Activated T-cell treated with anti-CD3 and anti-CD28 coated beads, Interleukin-2, amount 50 U/mL, for 24 hours (primary cell): ENCODE data around the gene CYB5RL.

Experiments used
- DNase-seq: peaks from one replicate; pipeline ENCODE4 v3.0.0-alpha.2; 2020
- H3K27ac Mint-ChIP-seq: 2 replicates; pipeline ENCODE4 v1.8.0; 2020; ENCODE audit warnings: mild to moderate bottlenecking, mixed read lengths
- H3K27me3 Mint-ChIP-seq: 2 replicates; pipeline ENCODE4 v1.8.0; 2020; ENCODE audit warnings: mixed read lengths
- H3K36me3 Mint-ChIP-seq: 2 replicates; pipeline ENCODE4 v1.8.0; 2020; ENCODE audit warnings: low read depth, mixed read lengths
- H3K4me1 Mint-ChIP-seq: 2 replicates; pipeline ENCODE4 v1.8.0; 2020; ENCODE audit warnings: low read depth, mixed read lengths
- H3K4me3 Mint-ChIP-seq: 2 replicates; pipeline ENCODE4 v1.8.0; 2020; ENCODE audit warnings: mild to moderate bottlenecking, moderate library complexity, mixed read lengths
- H3K9me3 Mint-ChIP-seq: 2 replicates; pipeline ENCODE4 v1.8.0; 2020; ENCODE audit warnings: mixed read lengths

CYB5RL gene

DNA sequence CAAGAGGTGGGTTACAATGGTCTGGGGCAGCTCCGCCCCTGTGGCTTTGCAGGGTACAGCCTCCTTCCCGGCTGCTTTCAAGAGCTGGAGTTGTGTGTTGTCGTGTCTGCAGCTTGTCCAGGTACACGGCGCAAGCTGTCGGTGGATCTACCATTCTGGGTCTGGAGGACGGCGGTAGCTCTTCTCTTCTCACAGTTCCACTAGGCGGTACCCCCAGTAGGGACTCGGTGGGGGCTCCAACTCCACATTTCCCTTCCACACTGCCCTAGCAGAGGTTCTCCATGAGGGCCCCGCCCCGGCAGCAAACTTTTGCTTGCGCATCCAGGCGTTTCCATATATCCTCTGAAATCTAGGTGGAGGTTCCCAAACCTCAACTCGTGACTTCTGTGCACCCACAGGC, 34.7 kb downstream of the CYB5RL start:
- H3K9me3 Mint-ChIP-seq: no peaks in the 10 kb centered on the region

DNA sequence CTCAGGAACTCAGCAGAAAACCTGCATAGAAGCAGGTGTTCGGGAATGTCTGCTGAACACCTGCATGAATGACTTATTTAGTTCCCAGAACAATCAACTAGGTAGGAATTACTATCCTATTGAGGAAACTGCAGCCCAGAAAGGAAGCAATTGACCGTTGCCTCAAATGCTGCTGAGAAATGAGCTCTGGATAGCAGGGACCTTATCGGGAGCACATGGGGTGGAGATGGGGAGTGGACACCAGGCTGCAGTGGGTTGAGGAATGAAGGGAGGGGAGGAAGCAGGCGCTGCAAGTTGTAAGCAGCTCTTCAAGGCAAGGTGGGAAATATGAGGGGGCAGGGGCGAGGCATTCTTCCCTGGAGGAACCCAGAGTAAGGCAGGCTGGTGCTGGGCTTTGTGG, 36.3 kb downstream of the CYB5RL start:
- no peak overlapping the region for H3K4me3 Mint-ChIP-seq
- H3K27me3 Mint-ChIP-seq: no peaks in the 10 kb centered on the region
- no peak overlapping the region for H3K27ac Mint-ChIP-seq
- no peak for DNase-seq
- no peaks in the 10 kb centered on the region for H3K4me1 Mint-ChIP-seq
- H3K36me3 Mint-ChIP-seq: no peaks in the 10 kb centered on the region
- H3K9me3 Mint-ChIP-seq: no peaks in the 10 kb centered on the region

More for the DNA sequence above, 34.7 kb downstream of the CYB5RL start:
- H3K4me3 Mint-ChIP-seq: no peak overlapping the region
- H3K36me3 Mint-ChIP-seq: no peaks in the 10 kb centered on the region
- H3K27me3 Mint-ChIP-seq: no peaks in the 10 kb centered on the region
- no peak for DNase-seq
- no peaks in the 10 kb centered on the region for H3K4me1 Mint-ChIP-seq
- H3K27ac Mint-ChIP-seq: no peak overlapping the region

DNA sequence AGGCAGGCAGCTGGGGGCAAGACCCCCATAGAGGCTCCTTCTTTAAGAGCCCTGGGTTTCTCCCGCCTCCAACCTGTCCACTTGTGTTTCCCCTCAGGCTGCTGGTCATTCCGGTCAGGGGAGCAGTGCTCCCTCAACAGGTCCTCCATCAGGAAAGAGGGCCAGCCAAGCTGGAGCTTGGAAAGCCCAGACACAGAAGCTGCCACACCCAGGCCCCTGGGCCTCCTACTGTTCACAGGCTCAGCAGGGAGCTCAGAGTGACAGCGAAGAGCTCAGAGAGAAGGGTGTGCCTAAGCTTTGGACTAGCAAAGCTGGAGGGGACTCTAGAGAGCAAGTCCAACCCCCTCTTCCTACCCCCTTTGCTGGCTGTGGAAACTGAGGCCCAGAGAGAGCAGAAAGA, 36.8 kb downstream of the CYB5RL start:
- H3K9me3 Mint-ChIP-seq: no peaks in the 10 kb centered on the region
- no peak overlapping the region for H3K27ac Mint-ChIP-seq
- no peak overlapping the region for H3K4me3 Mint-ChIP-seq
- DNase-seq: no peak
- H3K4me1 Mint-ChIP-seq: no peaks in the 10 kb centered on the region
- H3K27me3 Mint-ChIP-seq: no peaks in the 10 kb centered on the region
- H3K36me3 Mint-ChIP-seq: no peaks in the 10 kb centered on the region

DNA sequence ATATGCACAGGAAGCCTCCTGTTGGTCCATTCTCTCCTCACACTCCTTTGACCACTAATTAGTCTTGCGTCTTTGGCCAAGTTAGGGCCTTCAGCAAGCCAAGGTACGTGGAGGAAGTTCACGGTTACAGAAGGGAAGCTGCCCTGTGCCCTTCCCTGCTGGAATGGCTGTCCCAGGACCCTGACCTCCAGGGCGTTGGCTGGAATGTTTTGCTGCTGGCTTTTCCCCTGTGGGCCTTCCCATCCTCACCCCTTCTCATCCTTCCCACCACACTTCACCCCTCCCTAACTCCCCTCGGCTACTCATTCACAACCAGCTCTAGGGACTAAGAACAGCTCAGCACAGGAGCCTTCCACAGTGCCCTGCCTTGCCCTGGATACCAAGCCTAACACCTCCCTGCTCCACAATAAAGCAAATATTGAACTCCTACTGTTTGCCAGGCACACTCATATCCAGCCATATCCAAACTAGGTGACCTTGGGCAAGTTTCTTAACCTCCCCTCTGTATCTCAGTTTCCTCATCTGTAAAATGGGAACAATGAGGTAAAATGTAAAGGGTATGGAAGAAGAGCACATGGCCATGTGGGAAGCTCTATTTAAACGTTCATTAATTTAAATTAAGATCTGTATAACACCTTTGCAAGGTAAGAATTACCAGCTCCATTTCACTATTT, 38.2 kb downstream of the CYB5RL start:
- no peak for DNase-seq
- H3K27ac Mint-ChIP-seq: no peak overlapping the region
- no peak overlapping the region for H3K4me3 Mint-ChIP-seq
- no peaks in the 10 kb centered on the region for H3K36me3 Mint-ChIP-seq
- H3K9me3 Mint-ChIP-seq: no peaks in the 10 kb centered on the region
- no peaks in the 10 kb centered on the region for H3K4me1 Mint-ChIP-seq
- no peaks in the 10 kb centered on the region for H3K27me3 Mint-ChIP-seq

DNA sequence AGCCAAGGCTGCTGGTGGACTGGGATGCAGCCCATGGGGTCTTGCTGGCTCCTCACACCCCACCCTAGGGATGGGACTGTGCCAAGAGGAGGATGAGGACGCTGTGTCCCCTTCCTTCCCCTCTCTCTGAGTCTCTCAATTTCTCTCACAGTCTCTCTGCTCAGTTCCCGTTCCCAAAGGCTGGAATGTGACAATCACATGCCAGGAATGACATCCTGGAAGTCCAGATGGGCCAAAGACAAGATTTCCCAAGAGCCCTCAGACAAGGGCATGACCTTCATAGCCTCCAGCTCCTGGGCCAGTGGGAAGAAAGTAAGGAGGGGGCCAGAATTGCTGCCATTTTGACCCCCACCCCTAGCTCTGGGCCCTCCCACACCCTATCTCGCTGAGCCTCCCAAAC, 39.5 kb downstream of the CYB5RL start:
- H3K36me3 Mint-ChIP-seq: no peaks in the 10 kb centered on the region
- no peaks in the 10 kb centered on the region for H3K27me3 Mint-ChIP-seq
- H3K27ac Mint-ChIP-seq: no peak overlapping the region
- no peaks in the 10 kb centered on the region for H3K9me3 Mint-ChIP-seq
- no peak overlapping the region for H3K4me3 Mint-ChIP-seq
- DNase-seq: no peak
- no peaks in the 10 kb centered on the region for H3K4me1 Mint-ChIP-seq

DNA sequence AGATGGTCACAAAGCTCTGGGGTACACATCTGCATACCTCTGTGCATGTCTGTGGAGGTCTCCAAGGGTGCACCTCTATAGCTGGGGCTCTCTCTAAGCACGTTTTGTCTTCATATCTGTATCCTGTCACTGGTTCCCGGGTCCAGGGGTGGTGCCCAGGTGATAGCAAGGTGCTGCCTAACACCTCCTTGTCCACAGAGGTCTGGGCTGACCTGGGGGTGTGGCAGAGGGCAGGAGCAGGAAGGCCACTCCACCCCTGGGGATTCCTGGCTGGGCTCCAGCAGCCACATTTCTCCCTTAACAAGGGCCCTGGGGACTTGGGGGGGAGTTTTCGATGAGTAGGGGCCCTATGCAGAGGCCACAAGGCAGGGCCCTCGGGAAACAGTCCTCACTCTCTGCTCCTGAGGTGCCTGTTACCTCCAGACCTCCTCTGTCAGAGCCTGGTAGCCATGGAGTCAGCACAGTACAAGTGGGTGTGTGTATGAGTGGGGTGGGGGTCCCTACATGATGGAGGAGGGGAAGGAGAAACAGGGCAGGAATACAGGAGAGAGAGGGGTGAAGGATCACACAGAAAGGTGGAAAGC, 40.0 kb downstream of the CYB5RL start:
- Mint-ChIP-seq H3K27ac (no peak overlapping the region), H3K9me3 (no peaks in the 10 kb centered on the region), H3K4me1 (no peaks in the 10 kb centered on the region), H3K36me3 (no peaks in the 10 kb centered on the region), H3K27me3 (no peaks in the 10 kb centered on the region), H3K4me3 (no peak overlapping the region)
- DNase-seq: no peak

DNA sequence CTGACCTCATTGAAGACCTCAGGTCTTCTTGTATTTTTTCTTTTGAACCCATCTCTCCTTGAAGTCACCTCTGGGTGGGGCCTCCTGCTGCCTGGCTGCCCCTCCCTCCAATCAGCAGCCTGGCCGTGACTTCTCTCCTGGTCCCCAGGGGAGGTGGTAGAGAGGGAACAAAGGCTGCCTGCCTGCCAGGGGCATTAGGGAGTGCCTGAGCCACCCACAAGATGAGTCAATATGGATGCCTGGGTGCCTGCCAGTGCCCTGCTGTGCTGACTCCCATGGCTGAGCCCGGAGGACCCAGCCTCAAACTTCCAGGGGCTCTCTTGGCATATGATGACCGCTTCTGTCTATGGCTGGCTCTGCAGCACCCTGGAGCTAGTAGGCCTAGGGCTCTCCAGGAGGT, 41.8 kb downstream of the CYB5RL start:
- H3K36me3 Mint-ChIP-seq: no peaks in the 10 kb centered on the region

DNA sequence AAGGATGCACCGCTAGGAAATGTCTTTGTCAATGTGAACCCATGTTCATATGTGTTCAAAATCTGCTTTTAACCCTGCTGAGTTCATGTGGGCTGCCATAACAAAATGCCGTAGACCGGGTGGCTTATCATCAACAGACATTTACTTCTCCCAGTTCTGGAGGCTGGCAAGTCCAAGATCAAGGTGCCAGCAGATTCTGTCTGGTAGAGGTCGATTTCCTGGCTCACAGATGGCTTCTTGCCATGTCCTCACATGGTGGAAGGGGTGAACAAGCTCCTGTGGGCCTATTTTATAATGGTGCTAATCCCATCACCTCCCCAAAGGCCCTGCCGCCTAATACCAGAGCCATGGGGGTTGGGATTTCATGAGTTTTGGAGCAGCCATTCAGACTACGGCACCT, 42.4 kb downstream of the CYB5RL start:
- Mint-ChIP-seq H3K4me3 (no peak overlapping the region), H3K27me3 (no peaks in the 10 kb centered on the region), H3K9me3 (no peaks in the 10 kb centered on the region), H3K27ac (no peak overlapping the region), H3K36me3 (no peaks in the 10 kb centered on the region), H3K4me1 (no peaks in the 10 kb centered on the region)
- DNase-seq: no peak

More for the DNA sequence above, 41.8 kb downstream of the CYB5RL start:
- H3K9me3 Mint-ChIP-seq: no peaks in the 10 kb centered on the region
- no peak overlapping the region for H3K27ac Mint-ChIP-seq
- DNase-seq: no peak
- H3K27me3 Mint-ChIP-seq: no peaks in the 10 kb centered on the region
- H3K4me3 Mint-ChIP-seq: no peak overlapping the region
- H3K4me1 Mint-ChIP-seq: no peaks in the 10 kb centered on the region

DNA sequence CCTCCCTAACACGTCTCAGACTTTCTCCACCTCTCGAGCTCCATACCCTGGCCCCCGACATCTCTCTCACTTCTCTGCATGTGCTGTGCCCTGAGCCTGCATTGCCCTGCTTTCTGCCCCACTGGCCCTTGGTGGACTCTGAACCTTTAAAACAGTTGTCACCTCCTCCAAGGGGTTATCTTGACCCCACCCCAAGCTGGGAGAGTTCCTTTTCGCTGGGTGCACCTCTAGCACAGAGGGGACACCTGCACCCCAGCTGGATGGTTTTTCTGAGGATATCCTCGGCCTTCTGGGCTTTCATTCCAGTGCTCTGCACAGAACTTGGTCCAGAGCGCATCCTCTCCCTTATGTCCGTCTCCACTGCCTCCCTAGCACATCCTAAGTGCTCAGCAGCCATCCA, 42.8 kb downstream of the CYB5RL start:
- H3K27me3 Mint-ChIP-seq: no peaks in the 10 kb centered on the region

DNA sequence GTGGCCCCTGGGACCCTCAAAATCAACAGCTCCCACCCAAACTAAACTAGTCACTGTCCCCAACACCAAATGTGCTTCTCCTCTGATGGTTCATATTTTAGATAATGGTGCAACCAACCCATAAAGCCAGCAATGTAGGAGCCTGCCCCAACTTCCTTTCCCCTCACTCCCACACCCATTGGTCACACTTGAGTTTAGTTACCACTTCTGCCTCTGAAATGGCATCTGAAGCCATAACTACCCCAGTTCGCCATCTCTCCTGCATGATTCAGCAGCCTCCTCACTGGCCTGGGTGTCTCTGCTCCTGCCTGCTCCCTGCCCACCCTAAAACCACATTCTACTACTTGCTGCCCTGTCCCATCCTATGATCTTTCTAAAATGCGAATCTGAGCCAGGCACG, 43.6 kb downstream of the CYB5RL start:
- Mint-ChIP-seq H3K4me1 (no peaks in the 10 kb centered on the region), H3K27me3 (no peaks in the 10 kb centered on the region), H3K27ac (no peak overlapping the region), H3K4me3 (no peak overlapping the region), H3K9me3 (no peaks in the 10 kb centered on the region), H3K36me3 (no peaks in the 10 kb centered on the region)
- no peak for DNase-seq

More for the DNA sequence above, 42.8 kb downstream of the CYB5RL start:
- Mint-ChIP-seq H3K9me3 (no peaks in the 10 kb centered on the region), H3K4me1 (no peaks in the 10 kb centered on the region), H3K36me3 (no peaks in the 10 kb centered on the region), H3K27ac (no peak overlapping the region), H3K4me3 (no peak overlapping the region)
- DNase-seq: no peak

DNA sequence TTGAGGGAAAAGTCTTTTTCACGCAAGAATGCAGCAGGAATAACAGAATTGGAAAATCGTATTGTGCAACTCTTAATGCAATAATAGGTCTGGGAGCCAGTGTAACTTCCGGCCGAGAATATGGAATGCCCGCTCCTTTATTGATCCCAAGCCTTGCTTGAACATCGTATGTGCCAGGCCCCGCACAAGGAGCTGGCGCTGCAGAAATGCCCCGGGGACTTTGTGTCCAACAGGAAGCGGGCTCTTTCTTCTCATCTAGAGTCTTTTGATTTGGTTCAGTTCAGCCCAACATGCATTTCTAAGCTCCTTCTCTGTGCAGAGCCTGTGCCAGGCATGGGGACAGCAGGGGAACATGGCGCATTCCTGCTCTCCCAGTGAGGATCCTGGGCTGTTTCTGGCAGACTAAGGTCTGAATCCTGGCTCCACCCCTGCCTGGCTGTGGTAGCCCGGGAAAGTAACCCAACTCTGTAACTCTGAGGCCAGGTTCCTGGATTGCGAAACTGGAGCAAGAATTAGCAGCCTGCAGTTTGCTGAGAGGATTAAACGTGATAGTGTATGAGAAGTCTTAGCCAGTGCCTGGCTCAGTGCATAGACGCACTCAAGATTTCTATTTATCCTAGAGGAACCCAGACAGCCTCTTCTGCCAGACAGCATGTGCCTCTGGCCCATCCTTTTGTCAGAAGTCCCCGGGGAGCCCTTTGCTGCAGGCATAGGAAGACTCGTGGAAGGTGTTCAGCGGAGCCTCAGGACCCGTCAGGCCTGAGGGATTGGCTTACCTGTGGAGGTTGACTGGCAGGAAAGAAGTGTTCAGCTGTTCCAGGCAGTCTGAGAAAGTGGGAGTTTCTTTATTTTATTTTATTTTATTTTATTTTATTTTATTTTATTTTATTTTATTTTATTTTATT, 46.0 kb downstream of the CYB5RL start:
- no peak overlapping the region for H3K4me3 Mint-ChIP-seq
- no peaks in the 10 kb centered on the region for H3K4me1 Mint-ChIP-seq
- H3K27ac Mint-ChIP-seq: no peak overlapping the region
- no peaks in the 10 kb centered on the region for H3K36me3 Mint-ChIP-seq
- DNase-seq: no peak
- H3K27me3 Mint-ChIP-seq: no peaks in the 10 kb centered on the region
- no peaks in the 10 kb centered on the region for H3K9me3 Mint-ChIP-seq

DNA sequence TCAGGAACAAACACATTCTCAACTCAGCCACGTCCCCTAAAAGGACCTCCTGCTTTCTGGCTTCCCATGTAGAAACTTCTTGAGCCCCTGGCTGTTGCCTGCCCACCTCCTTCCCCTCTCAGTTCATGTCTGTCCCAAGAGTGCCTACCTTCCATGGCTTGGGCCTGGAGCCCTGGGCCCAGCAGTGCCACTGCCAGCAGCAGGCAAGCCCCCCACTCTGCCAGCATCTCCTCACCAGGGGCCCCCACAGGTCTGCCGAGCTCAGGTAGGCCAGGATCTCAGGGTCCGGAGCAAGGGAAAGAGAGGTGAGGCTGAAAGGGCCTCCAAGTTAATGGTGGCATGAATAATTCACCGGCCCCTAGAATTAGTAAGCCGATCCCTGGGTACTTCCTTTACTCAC, 47.1 kb downstream of the CYB5RL start, which contains the start of gene CDCP2:
Gene CDCP2, minus strand, starts transcription at position 305 of the 400 bp plus-strand sequence. Its CDS starts 78 bp downstream, at position 227.
- Mint-ChIP-seq H3K27ac (no peak within 1 kb of the TSS), H3K9me3 (no peaks in the 10 kb centered on the region), H3K27me3 (no peaks in the 10 kb centered on the region), H3K36me3 (no peaks in the 10 kb centered on the region), H3K4me1 (no peaks in the 10 kb centered on the region), H3K4me3 (no peak within 1 kb of the TSS)
- DNase-seq: no peak

DNA sequence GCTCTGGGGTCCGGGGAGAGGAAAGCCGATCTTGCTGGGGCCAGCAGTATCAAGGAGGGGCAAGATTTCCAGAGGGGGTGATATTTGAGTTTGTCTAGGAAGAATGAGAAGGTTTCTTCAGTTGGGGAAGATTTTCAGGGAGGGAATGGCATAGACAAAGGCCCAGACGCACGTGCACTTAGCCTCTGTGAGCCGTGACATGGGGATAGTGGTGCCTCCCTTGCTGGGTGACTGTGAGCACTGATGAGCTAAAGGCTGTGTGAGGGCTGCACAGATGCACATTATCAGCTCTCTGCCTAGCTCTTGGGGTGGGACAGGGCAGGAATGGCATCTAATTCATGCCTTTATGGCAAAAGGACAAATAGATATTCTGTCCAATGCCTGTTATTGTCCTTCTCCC, 48.8 kb downstream of the CYB5RL start:
- H3K27me3 Mint-ChIP-seq: no peaks in the 10 kb centered on the region
- no peaks in the 10 kb centered on the region for H3K36me3 Mint-ChIP-seq
- H3K4me1 Mint-ChIP-seq: no peaks in the 10 kb centered on the region
- DNase-seq: no peak
- H3K9me3 Mint-ChIP-seq: no peaks in the 10 kb centered on the region
- H3K4me3 Mint-ChIP-seq: no peak overlapping the region
- H3K27ac Mint-ChIP-seq: no peak overlapping the region
